SK-N-SH treated with all-trans-retinoic acid at 6 μM for 48 hours (cell line): ENCODE measurements around the gene RETREG1.

Source experiments
- ATAC-seq: fragments of 200-7000 bp; cut with Tn5 transposase; 3 replicates; pipeline ENCODE4 v1.9.1; 2020; ENCODE audit warnings: mild to moderate bottlenecking, moderate library complexity
- ARNTL ChIP-seq: fragments of 450-650 bp; formaldehyde crosslinking; IDR thresholded peaks from 2 replicates; pipeline ENCODE4 v1.5.0; 2020; ENCODE audit warnings: low read depth, mild to moderate bottlenecking, moderate library complexity, borderline replicate concordance
- BACH2 ChIP-seq: fragments of 250-450 bp; sonication (Bioruptor Pico); IDR thresholded peaks from 2 replicates; pipeline ENCODE4 v1.9.0; 2021; ENCODE audit warnings: mild to moderate bottlenecking, borderline replicate concordance
- CREB5 ChIP-seq: fragments of 250-450 bp; sonication (Bioruptor Pico); IDR thresholded peaks from 2 replicates; pipeline ENCODE4 v1.5.1; 2020; ENCODE audit warnings: low read depth, mild to moderate bottlenecking, moderate library complexity
- CSDC2 ChIP-seq: fragments of 250-450 bp; sonication (Bioruptor Pico); IDR thresholded peaks from 2 replicates; pipeline ENCODE4 v1.5.0; 2020; ENCODE audit warnings: mild to moderate bottlenecking, moderate library complexity
- CSRNP3 ChIP-seq: fragments of 250-450 bp; sonication (Bioruptor Pico); IDR thresholded peaks from 2 replicates; pipeline ENCODE4 v1.5.1; 2021; ENCODE audit warnings: mild to moderate bottlenecking, moderate library complexity
- GLIS3 ChIP-seq: fragments of 250-450 bp; sonication (Bioruptor Pico); IDR thresholded peaks from 2 replicates; pipeline ENCODE4 v1.5.0; 2020; ENCODE audit warnings: mild to moderate bottlenecking, moderate library complexity
- ISL1 ChIP-seq: fragments of 250-450 bp; sonication (Bioruptor Pico); IDR thresholded peaks from 2 replicates; pipeline ENCODE4 v2.1.2; 2022; ENCODE audit warnings: mild to moderate bottlenecking, moderate library complexity
- OSR1 ChIP-seq: fragments of 250-450 bp; sonication (Bioruptor Pico); IDR thresholded peaks from 2 replicates; pipeline ENCODE4 v1.8.0; 2022; ENCODE audit warnings: moderate library complexity, mild to moderate bottlenecking, inconsistent platforms
- POU6F1 ChIP-seq: fragments of 250-450 bp; sonication (Bioruptor Pico); IDR thresholded peaks from 2 replicates; pipeline ENCODE4 v1.8.0; 2021; ENCODE audit warnings: low read depth, mild to moderate bottlenecking, moderate library complexity, borderline replicate concordance
- PPARA ChIP-seq: fragments of 250-450 bp; sonication (Bioruptor Pico); IDR thresholded peaks from 2 replicates; pipeline ENCODE4 v1.5.0; 2020; ENCODE audit warnings: mild to moderate bottlenecking, borderline replicate concordance
- RARB ChIP-seq: fragments of 250-450 bp; sonication (Bioruptor Pico); IDR thresholded peaks from 2 replicates; pipeline ENCODE4 v1.8.0; 2021; ENCODE audit warnings: mild to moderate bottlenecking, moderate library complexity
- SNAI2 ChIP-seq: fragments of 250-450 bp; sonication (Bioruptor Pico); IDR thresholded peaks from 2 replicates; pipeline ENCODE4 v1.5.0; 2020; ENCODE audit warnings: mild to moderate bottlenecking, moderate library complexity
- TCF4 ChIP-seq: fragments of 250-450 bp; sonication (Bioruptor Pico); IDR thresholded peaks from 2 replicates; pipeline ENCODE4 v1.8.0; 2021; ENCODE audit warnings: mild to moderate bottlenecking, moderate library complexity, borderline replicate concordance
- TOX ChIP-seq: fragments of 250-450 bp; sonication (Bioruptor Pico); IDR thresholded peaks from 2 replicates; pipeline ENCODE4 v1.8.0; 2021; ENCODE audit warnings: mild to moderate bottlenecking, moderate library complexity, borderline replicate concordance
- TSHZ2 ChIP-seq: fragments of 250-450 bp; sonication (Bioruptor Pico); IDR thresholded peaks from 2 replicates; pipeline ENCODE4 v1.5.0; 2020; ENCODE audit warnings: mild to moderate bottlenecking, moderate library complexity
- ZC3H10 ChIP-seq: fragments of 250-450 bp; sonication (Bioruptor Pico); IDR thresholded peaks from 2 replicates; pipeline ENCODE4 v1.5.1; 2021; ENCODE audit warnings: mild to moderate bottlenecking, moderate library complexity
- ZFP3 ChIP-seq: fragments of 250-450 bp; sonication (Bioruptor Pico); IDR thresholded peaks from 2 replicates; pipeline ENCODE4 v1.5.0; 2020; ENCODE audit warnings: mild to moderate bottlenecking, moderate library complexity
- ZNF565 ChIP-seq: fragments of 450-650 bp; formaldehyde crosslinking; conservative IDR thresholded peaks from 2 replicates; pipeline ENCODE4 v1.5.0; 2020; ENCODE audit warnings: low read depth, mild to moderate bottlenecking, moderate library complexity
- ZNF8 ChIP-seq: fragments of 450-650 bp; formaldehyde crosslinking; IDR thresholded peaks from 2 replicates; pipeline ENCODE4 v1.5.0; 2020; ENCODE audit warnings: mild to moderate bottlenecking, moderate library complexity

Gene RETREG1

GRCh38 chr5:16538006-16538405 is 78.8 kb downstream of the RETREG1 start (continued):
- TF ChIP-seq CSRNP3 (CRISPR knock-in tag) (no peak), SNAI2 (CRISPR knock-in tag) (no peak), CSDC2 (CRISPR knock-in tag) (no peak), OSR1 (no peak), TOX (CRISPR knock-in tag) (no peak)

- TF ChIP-seq ZNF565 (no peak), PPARA (CRISPR knock-in tag) (no peak), POU6F1 (CRISPR knock-in tag) (no peak), OSR1 (no peak), ISL1 (no peak), SNAI2 (CRISPR knock-in tag) (no peak), CSDC2 (CRISPR knock-in tag) (no peak), ZFP3 (CRISPR knock-in tag) (no peak), TSHZ2 (CRISPR knock-in tag) (no peak), RARB (CRISPR knock-in tag) (no peak), TCF4 (CRISPR knock-in tag) (no peak), ZNF8 (no peak), ZC3H10 (CRISPR knock-in tag) (no peak), TOX (CRISPR knock-in tag) (no peak), ARNTL (CRISPR knock-in tag) (no peak), CSRNP3 (CRISPR knock-in tag) (no peak), GLIS3 (CRISPR knock-in tag) (no peak)
- TF ChIP-seq, all 23 proteins: peak for 0
- no peak for ATAC-seq
Measured at GRCh38 chr5:16536818-16537217, 80.0 kb downstream of the RETREG1 start.

- TF ChIP-seq TSHZ2 (CRISPR knock-in tag) (no peak), ZNF565 (no peak), ZC3H10 (CRISPR knock-in tag) (no peak), ARNTL (CRISPR knock-in tag) (no peak), BACH2 (no peak)
Measured at GRCh38 chr5:16536246-16536645, 80.6 kb downstream of the RETREG1 start.

GRCh38 chr5:16534280-16534679 is 82.5 kb downstream of the RETREG1 start:
- no peak for TF ChIP-seq PPARA (CRISPR knock-in tag)
- no peak for TF ChIP-seq CREB5 (CRISPR knock-in tag)
- TF ChIP-seq BACH2: no peak
- TF ChIP-seq RARB (CRISPR knock-in tag): no peak
- no peak for TF ChIP-seq TSHZ2 (CRISPR knock-in tag)
- no peak for TF ChIP-seq ISL1
- no peak for ATAC-seq

More at GRCh38 chr5:16536246-16536645, 80.6 kb downstream of the RETREG1 start:
- no peak for ATAC-seq
